ENCODE results near the gene TRAPPC10.
A peak's percentile ranks its signal among the peaks of the same experiment; 100 is the strongest.

Gene TRAPPC10

GRCh38 chr21:44070391-44070790, 58.3 kb downstream of the TRAPPC10 start:
- no peak for DNase-seq

- no peak for DNase-seq
Observed at GRCh38 chr21:44071359-44072104, 59.4 kb downstream of the TRAPPC10 start.

GRCh38 chr21:44072111-44072510, 60.0 kb downstream of the TRAPPC10 start:
- DNase-seq, result no peak

GRCh38 chr21:44074315-44074958, 62.3 kb downstream of the TRAPPC10 start:
- DNase-seq, result no peak

- DNase-seq, result no peak
Observed at GRCh38 chr21:44076316-44076715, 64.2 kb downstream of the TRAPPC10 start.

- DNase-seq, result no peak
Observed at GRCh38 chr21:44078411-44078981, 66.4 kb downstream of the TRAPPC10 start.

- no peak for DNase-seq
Observed at GRCh38 chr21:44079446-44079845, 67.3 kb downstream of the TRAPPC10 start.

GRCh38 chr21:44079846-44080245, 67.7 kb downstream of the TRAPPC10 start:
- DNase-seq, result no peak

GRCh38 chr21:44082648-44083440, 70.7 kb downstream of the TRAPPC10 start:
- DNase-seq, result no peak

GRCh38 chr21:44083631-44084291, 71.7 kb downstream of the TRAPPC10 start:
- DNase-seq, result peak; percentile 62

- DNase-seq, result no peak
Observed at GRCh38 chr21:44084496-44085241, 72.6 kb downstream of the TRAPPC10 start.

- no peak for DNase-seq
Observed at GRCh38 chr21:44085491-44086321, 73.6 kb downstream of the TRAPPC10 start.

GRCh38 chr21:44086636-44087425, 74.7 kb downstream of the TRAPPC10 start:
- DNase-seq, result no peak

GRCh38 chr21:44087426-44088400, 75.6 kb downstream of the TRAPPC10 start:
- DNase-seq, result no peak

GRCh38 chr21:44088401-44088780, 76.3 kb downstream of the TRAPPC10 start:
- DNase-seq, result no peak

- no peak for DNase-seq
Observed at GRCh38 chr21:44089001-44089911, 77.1 kb downstream of the TRAPPC10 start.

- DNase-seq, result no peak
Observed at GRCh38 chr21:44090325-44090724, 78.2 kb downstream of the TRAPPC10 start.

- no peak for DNase-seq
Observed at GRCh38 chr21:44092211-44092610, 80.1 kb downstream of the TRAPPC10 start.

Data from activated CD8-positive, alpha-beta memory T cell treated with anti-CD3 and anti-CD28 coated beads, Interleukin-2, amount 50 U/mL, for 4 hours (primary cell).